Measurements from ENCODE around the gene SHISA4. TPM values are rescaled to one million over a fixed set of nuclear protein-coding genes. Genes with fewer than 3 reads are reported as not detected.

The SHISA4 gene
- total and polyA plus RNA-seq, 2 donors (not counting 1 experiment from before 2014, with no cell fraction given), result 0.12 TPM; not detected in 1

- H2AFZ ChIP-seq (ENCODE audit: insufficient read depth, low read depth, low read length, poor library complexity, severe bottlenecking), result no peak overlapping the region
- ATAC-seq (ENCODE audit: low read depth), result no peak
- ChIA-PET POLR2A (no interaction called here), CTCF (no interaction called here)
- H3K4me3 ChIP-seq (ENCODE audit: control extremely low read depth in 1 of 5, extremely low read depth in 1 of 5, insufficient read depth in 1 of 5, low read depth in 2 of 5, low read length in 4 of 5), result no peak overlapping the region
- H3K4me3 Mint-ChIP-seq, result no peak overlapping the region
- no peaks in the 10 kb centered on the region for H3K79me2 ChIP-seq (ENCODE audit: control insufficient read depth, insufficient read depth, low read length)
- no peak overlapping the region for H3K27ac Mint-ChIP-seq
- peaks cover 7% of the 10 kb centered on the region for H3K4me1 Mint-ChIP-seq
- DNase-seq, result no peak
- no peaks in the 10 kb centered on the region for H3K36me3 ChIP-seq (replicated peaks in 1 of 2; ENCODE audit: control extremely low read depth in 1 of 2, control insufficient read depth in 1 of 2, extremely low read depth in 1 of 2, insufficient read depth in 2 of 2, low read length in 1 of 2)
- H3K9me3 ChIP-seq (ENCODE audit: control extremely low read depth in 1 of 3, control insufficient read depth in 2 of 3, insufficient read depth in 1 of 3, low read length in 2 of 3), result peaks cover 0 to 6% (median 0%) of the 10 kb centered on the region in 3 donors
- no peak overlapping the region for H3K9ac ChIP-seq (ENCODE audit: low read length)
- intact Hi-C loops (cut with micrococcal nuclease), result no loop called here
- H3K27ac ChIP-seq (ENCODE audit: low read length in 2 of 2), result no peak overlapping the region
- H3K4me1 ChIP-seq (ENCODE audit: control insufficient read depth in 2 of 2, insufficient read depth in 2 of 2, low read length in 2 of 2), result peaks cover 7% of the 10 kb centered on the region in 2 donors
- peaks cover 0 to 37% (median 22%) of the 10 kb centered on the region in 4 experiments for H3K27me3 ChIP-seq (replicated peaks in 1 of 4; ENCODE audit: control extremely low read depth in 1 of 4, control insufficient read depth in 3 of 4, insufficient read depth in 4 of 4, low read length in 3 of 4)
- H3K4me2 ChIP-seq (replicated peaks; ENCODE audit: low read depth, low read length, poor library complexity, severe bottlenecking), result no peak overlapping the region
- H3K9me3 Mint-ChIP-seq (ENCODE audit: insufficient read depth), result no peaks in the 10 kb centered on the region
- peaks cover 44% of the 10 kb centered on the region for H3K27me3 Mint-ChIP-seq
- TF ChIP-seq EZH2 (IDR thresholded peaks at IDR 0.05; ENCODE audit: borderline replicate concordance, insufficient read depth, low read depth, low read length, poor library complexity, severe bottlenecking) (no peak), CTCF (IDR thresholded peaks at IDR 0.05) (no peak)
- WGBS (ENCODE audit: insufficient coverage), result 91% methylated on average over 12 of the region's 18 CpGs
- no peaks in the 10 kb centered on the region for H4K20me1 ChIP-seq (ENCODE audit: control insufficient read depth, insufficient read depth, low read length, poor library complexity, severe bottlenecking)
Observed at GRCh38 chr1:201941420-201942128, 52.9 kb downstream of the SHISA4 start.

GRCh38 chr1:201942129-201942495 is 53.4 kb downstream of the SHISA4 start:
- no peak overlapping the region for H3K4me2 ChIP-seq (replicated peaks; ENCODE audit: low read depth, low read length, poor library complexity, severe bottlenecking)
- TF ChIP-seq EZH2 (IDR thresholded peaks at IDR 0.05; ENCODE audit: borderline replicate concordance, insufficient read depth, low read depth, low read length, poor library complexity, severe bottlenecking) (no peak), CTCF (IDR thresholded peaks at IDR 0.05) (no peak)
- peaks cover 49% of the 10 kb centered on the region for H3K27me3 Mint-ChIP-seq

More at GRCh38 chr1:201942129-201942495, 53.4 kb downstream of the SHISA4 start:
- WGBS (ENCODE audit: insufficient coverage), result 69% methylated on average over 1 of the region's 1 CpG
- H3K4me3 ChIP-seq (ENCODE audit: control extremely low read depth in 1 of 5, extremely low read depth in 1 of 5, insufficient read depth in 1 of 5, low read depth in 2 of 5, low read length in 4 of 5), result no peak overlapping the region
- H3K9ac ChIP-seq (ENCODE audit: low read length), result no peak overlapping the region
- POLR2A ChIA-PET, result interaction anchor here (0.6 kb wide), 1 partner anchor 13 kb away, joined by 6 read pairs; no protein-coding TSS in a partner anchor
- H3K79me2 ChIP-seq (ENCODE audit: control insufficient read depth, insufficient read depth, low read length), result no peaks in the 10 kb centered on the region
- Mint-ChIP-seq H3K4me1 (peaks cover 11% of the 10 kb centered on the region), H3K9me3 (ENCODE audit: insufficient read depth) (no peaks in the 10 kb centered on the region), H3K4me3 (no peak overlapping the region), H3K27ac (no peak overlapping the region)
- H3K36me3 ChIP-seq (replicated peaks in 1 of 2; ENCODE audit: control extremely low read depth in 1 of 2, control insufficient read depth in 1 of 2, extremely low read depth in 1 of 2, insufficient read depth in 2 of 2, low read length in 1 of 2), result no peaks in the 10 kb centered on the region
- DNase-seq, result no peak
- peaks cover 0 to 43% (median 27%) of the 10 kb centered on the region in 4 experiments for H3K27me3 ChIP-seq (replicated peaks in 1 of 4; ENCODE audit: control extremely low read depth in 1 of 4, control insufficient read depth in 3 of 4, insufficient read depth in 4 of 4, low read length in 3 of 4)
- no peak overlapping the region for H2AFZ ChIP-seq (ENCODE audit: insufficient read depth, low read depth, low read length, poor library complexity, severe bottlenecking)
- H4K20me1 ChIP-seq (ENCODE audit: control insufficient read depth, insufficient read depth, low read length, poor library complexity, severe bottlenecking), result no peaks in the 10 kb centered on the region
- ATAC-seq (ENCODE audit: low read depth), result no peak
- intact Hi-C loops (cut with micrococcal nuclease), result no loop called here
- H3K4me1 ChIP-seq (ENCODE audit: control insufficient read depth in 2 of 2, insufficient read depth in 2 of 2, low read length in 2 of 2), result peaks cover 10 to 11% of the 10 kb centered on the region in 2 donors
- H3K9me3 ChIP-seq (ENCODE audit: control extremely low read depth in 1 of 3, control insufficient read depth in 2 of 3, insufficient read depth in 1 of 3, low read length in 2 of 3), result peaks cover 0 to 6% (median 0%) of the 10 kb centered on the region in 3 donors
- H3K27ac ChIP-seq (ENCODE audit: low read length in 2 of 2), result no peak overlapping the region
- CTCF ChIA-PET, result no interaction called here
